Measurements from ENCODE around the gene KIF2A.

KIF2A gene

DNA sequence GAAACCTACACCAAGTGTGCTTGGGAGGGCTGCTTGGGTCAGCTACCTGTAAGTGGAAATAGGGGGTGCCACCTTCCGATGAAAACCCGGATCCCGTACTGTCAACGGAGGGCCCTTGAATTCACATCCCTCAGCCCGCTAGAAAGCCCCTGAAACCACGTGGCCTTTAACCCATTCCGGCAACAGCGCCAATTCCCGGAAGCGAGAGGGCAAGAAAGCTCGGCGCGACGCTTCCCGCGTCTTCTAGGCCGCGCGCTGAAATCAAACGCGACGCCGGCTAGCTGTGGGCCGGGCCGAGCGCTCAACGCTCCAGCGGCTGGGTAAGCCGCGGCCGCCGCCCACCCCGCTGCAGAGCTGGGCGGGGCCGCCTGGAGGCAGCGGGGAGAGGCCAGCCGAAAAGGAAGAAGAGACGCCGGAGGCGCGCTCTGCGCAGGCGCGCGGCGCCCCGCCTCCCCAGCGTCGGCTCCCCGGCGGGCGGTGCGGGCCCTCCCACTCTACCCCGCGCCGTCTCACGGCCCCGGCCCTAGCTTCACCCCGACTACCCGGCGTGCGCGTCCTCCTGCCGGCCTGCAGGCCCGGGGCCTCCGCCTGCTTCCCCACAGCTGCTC, at the start of gene KIF2A:
Gene KIF2A (plus strand): TSS at position 492 of the 608 bp plus-strand sequence. CDS start 267 bp downstream, outside the sequence.
- in situ Hi-C loops (cut with MboI; ENCODE audit: low sequenced_read_pairs), result no loop called here

GRCh38 chr5:62257020-62257367, 49.0 kb upstream of the KIF2A start:
- in situ Hi-C loops (cut with MboI; ENCODE audit: low sequenced_read_pairs), result no loop called here

DNA sequence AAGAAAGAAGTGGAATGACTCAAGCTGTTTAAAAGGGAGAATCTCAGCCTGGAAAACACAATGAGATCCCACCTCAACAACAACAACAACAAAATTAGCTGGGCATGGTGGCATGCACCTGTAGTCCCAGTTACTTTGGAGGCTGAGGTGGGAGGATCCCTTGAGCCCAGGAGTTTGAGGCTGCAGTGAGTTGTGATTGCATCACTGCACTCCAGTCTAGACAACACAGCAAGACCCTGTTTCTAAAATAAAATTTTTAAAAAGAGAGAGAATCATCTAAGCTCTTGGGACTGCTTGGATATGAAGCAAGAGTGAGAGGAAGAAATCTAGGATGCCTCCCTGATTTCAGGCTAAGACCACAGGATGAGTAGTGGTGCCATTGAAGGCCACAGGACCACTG, 47.4 kb upstream of the KIF2A start:
- in situ Hi-C loops (cut with MboI; ENCODE audit: low sequenced_read_pairs), result no loop called here

DNA sequence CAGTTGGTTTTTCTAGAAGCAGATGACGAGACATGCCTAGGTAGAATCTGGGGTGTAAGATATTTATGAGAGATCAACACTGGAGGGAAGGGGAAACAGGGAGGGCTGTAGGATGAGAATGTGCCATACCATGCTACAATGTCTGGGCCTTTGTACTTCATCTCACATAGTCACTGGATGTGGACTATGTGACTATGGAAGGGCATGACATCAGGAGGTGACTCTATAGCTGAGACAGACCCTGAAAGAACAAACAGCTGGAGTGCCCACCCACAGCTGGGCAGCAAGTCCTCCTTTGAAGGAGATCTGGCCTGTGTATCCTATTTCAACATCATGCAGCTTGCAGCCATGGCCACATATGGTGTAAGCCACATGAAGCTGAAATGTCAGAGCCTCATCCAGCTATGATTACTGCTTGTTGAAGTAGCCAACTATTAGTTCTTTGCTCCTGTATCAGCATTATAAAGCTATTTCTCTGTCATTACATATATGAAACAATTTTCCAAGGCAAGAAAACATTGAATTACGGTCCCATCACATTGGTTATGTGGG, 46.2 kb upstream of the KIF2A start:
- in situ Hi-C loops (cut with MboI; ENCODE audit: low sequenced_read_pairs), result no loop called here

DNA sequence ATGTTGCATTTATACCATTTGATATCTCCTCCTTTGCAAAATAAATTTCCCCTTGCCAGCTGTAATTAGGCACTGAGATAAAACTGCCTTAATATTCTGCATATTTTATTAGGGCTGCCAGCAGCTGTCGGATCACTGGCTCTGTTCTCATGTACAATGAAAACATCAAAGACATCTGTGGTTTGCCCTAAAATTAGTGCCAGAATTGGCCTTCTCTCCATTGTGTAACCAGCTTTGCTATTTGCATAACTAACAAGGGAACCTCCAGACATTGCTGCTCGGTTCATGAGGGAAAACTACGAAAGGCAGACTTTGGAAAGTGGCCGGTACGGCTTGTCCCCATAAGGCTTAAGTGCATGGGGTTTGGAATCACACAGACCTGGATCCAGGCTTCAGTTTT, 45.5 kb upstream of the KIF2A start:
- in situ Hi-C loops (cut with MboI; ENCODE audit: low sequenced_read_pairs), result no loop called here

DNA sequence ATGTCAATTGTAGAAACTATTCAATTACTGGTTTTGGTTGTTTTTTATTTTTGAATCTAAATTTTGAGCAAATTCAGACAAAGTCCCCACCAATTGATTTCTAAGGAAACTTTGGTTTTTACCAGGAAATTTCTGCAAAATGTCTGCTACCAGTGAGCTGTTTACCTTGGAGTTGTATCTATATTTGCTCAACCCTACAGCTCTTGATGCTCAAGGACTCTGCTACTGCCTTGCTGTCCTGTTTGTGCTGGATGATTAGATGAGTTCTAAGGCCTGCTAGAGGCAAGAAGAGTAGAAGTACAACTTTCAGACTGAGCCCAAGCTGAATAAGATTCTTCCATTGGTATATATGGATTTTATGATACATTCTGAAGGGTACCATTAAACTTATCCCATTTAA, 42.6 kb upstream of the KIF2A start:
- in situ Hi-C loops (cut with MboI; ENCODE audit: low sequenced_read_pairs), result no loop called here

DNA sequence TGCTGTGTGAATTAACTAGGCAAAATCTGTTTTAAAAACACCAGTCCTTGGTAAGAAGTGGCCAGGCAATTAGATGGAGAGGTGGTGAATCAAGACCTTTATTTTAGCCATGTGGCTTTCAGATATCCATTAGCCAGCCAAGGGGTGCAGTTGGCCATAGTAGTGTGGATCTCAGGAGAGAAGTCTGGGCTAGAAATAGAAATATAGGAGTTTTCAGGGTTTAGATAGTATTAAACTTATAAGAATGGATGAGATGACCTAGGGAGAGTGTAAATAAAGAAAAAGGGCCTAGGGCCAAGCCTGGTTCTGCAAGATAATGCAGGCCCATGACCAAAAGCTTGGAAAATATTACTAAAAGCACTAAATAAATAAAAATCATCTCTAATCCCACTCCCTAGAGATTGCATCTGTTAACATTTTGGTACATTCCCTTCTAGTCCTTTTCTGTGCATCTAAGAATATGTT, 40.3 kb upstream of the KIF2A start:
- in situ Hi-C loops (cut with MboI; ENCODE audit: low sequenced_read_pairs), result no loop called here

DNA sequence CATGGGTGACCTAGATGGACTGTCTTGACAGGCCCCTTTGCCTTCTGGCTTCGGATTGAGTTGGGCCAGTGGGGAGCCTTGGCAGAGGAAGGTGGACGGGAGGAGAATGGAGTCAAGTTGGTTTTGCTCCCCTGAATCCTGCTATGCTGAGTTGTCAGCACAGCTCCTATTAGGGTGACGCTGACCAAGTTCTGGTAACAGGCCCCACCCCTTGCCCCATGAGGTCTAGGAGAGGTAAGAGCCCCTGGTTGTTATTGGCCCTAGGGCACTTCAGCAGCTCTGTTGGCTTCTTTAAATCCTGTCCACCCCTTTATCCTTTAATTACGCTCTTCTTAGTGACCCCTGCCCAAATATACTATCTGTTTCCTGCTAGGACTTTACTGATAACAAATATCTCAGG, 39.4 kb upstream of the KIF2A start:
- in situ Hi-C loops (cut with MboI; ENCODE audit: low sequenced_read_pairs), result no loop called here

- in situ Hi-C loops (cut with MboI; ENCODE audit: low sequenced_read_pairs), result no loop called here
Observed at GRCh38 chr5:62268234-62268633, 37.8 kb upstream of the KIF2A start.

- in situ Hi-C loops (cut with MboI; ENCODE audit: low sequenced_read_pairs), result no loop called here
Observed at GRCh38 chr5:62268792-62269191, 37.2 kb upstream of the KIF2A start.

GRCh38 chr5:62271370-62271769, 34.6 kb upstream of the KIF2A start:
- in situ Hi-C loops (cut with MboI; ENCODE audit: low sequenced_read_pairs), result no loop called here

GRCh38 chr5:62271870-62272269, 34.1 kb upstream of the KIF2A start:
- in situ Hi-C loops (cut with MboI; ENCODE audit: low sequenced_read_pairs), result no loop called here

- in situ Hi-C loops (cut with MboI; ENCODE audit: low sequenced_read_pairs), result no loop called here
Observed at GRCh38 chr5:62273687-62274086, 32.3 kb upstream of the KIF2A start.

DNA sequence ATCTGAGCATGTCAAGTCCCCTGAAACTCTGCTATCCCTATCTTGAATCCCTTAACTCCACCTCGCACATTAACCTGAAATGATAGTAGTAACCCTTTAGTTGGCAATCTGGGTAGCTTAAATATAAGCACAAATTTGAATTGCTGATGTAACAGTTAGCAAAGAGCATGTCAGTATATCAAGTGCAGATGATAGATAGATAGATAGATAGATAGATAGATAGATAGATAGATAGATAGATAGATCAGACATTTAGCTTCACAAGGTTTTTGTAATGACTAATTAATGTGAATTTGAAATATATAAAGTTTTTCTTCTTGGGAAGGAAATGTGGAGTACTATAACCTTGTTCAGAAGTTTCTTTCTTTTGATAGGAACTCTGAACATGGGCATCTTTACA, 30.4 kb upstream of the KIF2A start:
- in situ Hi-C loops (cut with MboI; ENCODE audit: low sequenced_read_pairs), result no loop called here

- in situ Hi-C loops (cut with MboI; ENCODE audit: low sequenced_read_pairs), result no loop called here
Observed at GRCh38 chr5:62281411-62281810, 24.6 kb upstream of the KIF2A start.

GRCh38 chr5:62282064-62282463, 23.9 kb upstream of the KIF2A start:
- in situ Hi-C loops (cut with MboI; ENCODE audit: low sequenced_read_pairs), result no loop called here

DNA sequence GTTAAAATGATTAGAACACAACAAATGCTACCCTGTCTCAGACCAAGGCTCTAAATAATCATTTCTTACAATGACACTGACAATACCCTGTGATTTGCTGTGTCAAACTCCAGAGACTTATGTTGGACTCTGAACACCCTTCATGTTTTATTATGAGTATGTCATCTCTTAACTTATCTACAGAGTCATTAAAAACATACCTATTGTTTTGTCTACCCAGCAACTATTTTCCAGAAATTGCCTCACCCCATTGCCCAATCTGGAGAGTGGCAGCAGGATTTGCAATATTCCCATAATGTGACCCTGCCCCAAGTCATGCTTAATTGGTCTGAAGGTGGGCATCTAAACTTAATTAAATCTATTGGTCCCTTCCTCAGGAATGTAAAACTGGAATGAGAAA, 23.0 kb upstream of the KIF2A start:
- in situ Hi-C loops (cut with MboI; ENCODE audit: low sequenced_read_pairs), result no loop called here

DNA sequence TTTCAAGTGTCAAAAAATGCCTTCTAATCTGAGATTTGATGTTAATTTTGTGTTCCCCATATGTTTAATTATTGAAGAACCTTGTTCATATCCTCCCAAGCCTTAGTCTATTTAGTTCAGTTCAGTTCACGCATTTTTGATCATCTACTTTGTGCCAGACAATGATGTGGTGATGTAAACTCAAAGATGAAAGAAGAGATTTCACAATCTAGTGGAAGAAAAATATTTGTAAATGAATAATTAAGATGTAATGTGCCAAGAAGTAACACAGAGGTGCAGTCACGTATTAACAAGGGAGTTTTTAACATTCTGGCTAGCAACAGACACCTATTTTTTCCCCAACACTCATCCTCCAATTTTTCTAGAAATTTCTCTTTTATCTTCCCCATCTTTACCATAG, 22.1 kb upstream of the KIF2A start:
- in situ Hi-C loops (cut with MboI; ENCODE audit: low sequenced_read_pairs), result no loop called here

- in situ Hi-C loops (cut with MboI; ENCODE audit: low sequenced_read_pairs), result no loop called here
Observed at GRCh38 chr5:62284946-62285891, 20.8 kb upstream of the KIF2A start.

- in situ Hi-C loops (cut with MboI; ENCODE audit: low sequenced_read_pairs), result no loop called here
Observed at GRCh38 chr5:62286834-62287233, 19.2 kb upstream of the KIF2A start.

GRCh38 chr5:62287237-62287636, 18.8 kb upstream of the KIF2A start:
- in situ Hi-C loops (cut with MboI; ENCODE audit: low sequenced_read_pairs), result no loop called here

GRCh38 chr5:62288118-62288517, 17.9 kb upstream of the KIF2A start:
- in situ Hi-C loops (cut with MboI; ENCODE audit: low sequenced_read_pairs), result no loop called here
